HEK293T (cell line): ENCODE results near the gene AFAP1L2.

Source experiments
- BHLHE40 ChIP-seq: fragments of 450-650 bp; IDR thresholded peaks from 2 replicates; pipeline ENCODE4 v1.6.1; 2016; ENCODE audit warnings: mild to moderate bottlenecking, moderate library complexity, borderline replicate concordance
- CTBP1 ChIP-seq: fragments of 450-650 bp; IDR thresholded peaks from 2 replicates; pipeline ENCODE4 v1.6.1; 2016; ENCODE audit warnings: borderline replicate concordance
- ELF4 ChIP-seq: fragments of 450-650 bp; IDR thresholded peaks from 2 replicates; pipeline ENCODE4 v1.6.1; 2017; ENCODE audit warnings: antibody characterized with exemption
- FOXA1 ChIP-seq: fragments of 450-650 bp; IDR thresholded peaks from 2 replicates; pipeline ENCODE4 v1.6.1; 2016; ENCODE audit warnings: mild to moderate bottlenecking
- FOXK2 ChIP-seq: fragments of 450-650 bp; IDR thresholded peaks from 2 replicates; pipeline ENCODE4 v1.6.1; 2016; ENCODE audit warnings: mild to moderate bottlenecking
- FOXM1 ChIP-seq: fragments of 450-650 bp; IDR thresholded peaks from 2 replicates; pipeline ENCODE4 v1.6.1; 2017; ENCODE audit warnings: mild to moderate bottlenecking, borderline replicate concordance
- HDGF ChIP-seq: fragments of 450-650 bp; IDR thresholded peaks from 2 replicates; pipeline ENCODE4 v1.6.1; 2017; ENCODE audit warnings: antibody characterized with exemption, borderline replicate concordance
- L3MBTL2 ChIP-seq: fragments of 450-650 bp; conservative IDR thresholded peaks from 2 replicates; pipeline ENCODE4 v1.6.1; 2016; ENCODE audit warnings: mild to moderate bottlenecking
- PKNOX1 ChIP-seq: fragments of 450-650 bp; IDR thresholded peaks from 2 replicates; pipeline ENCODE4 v1.6.1; 2016
- SP1 ChIP-seq: fragments of 450-650 bp; IDR thresholded peaks from 2 replicates; pipeline ENCODE4 v1.6.1; 2017
- SUZ12 ChIP-seq: fragments of 450-650 bp; IDR thresholded peaks from 2 replicates; pipeline ENCODE4 v1.6.1; 2016; ENCODE audit warnings: mild to moderate bottlenecking
- TARDBP ChIP-seq: fragments of 450-650 bp; IDR thresholded peaks from 2 replicates; pipeline ENCODE4 v1.6.1; 2016

- no peak for TF ChIP-seq SP1
- TF ChIP-seq FOXM1 = no peak
- no peak for TF ChIP-seq ELF4
- TF ChIP-seq L3MBTL2 = no peak
- no peak for TF ChIP-seq CTBP1
- TF ChIP-seq HDGF = no peak
- TF ChIP-seq TARDBP = no peak
- TF ChIP-seq PKNOX1 = no peak
- no peak for TF ChIP-seq FOXA1
- no peak for TF ChIP-seq BHLHE40
- no peak for TF ChIP-seq FOXK2
- TF ChIP-seq SUZ12 = no peak
Observed at GRCh38 chr10:114399576-114399975, 4.7 kb downstream of the AFAP1L2 start.
